NT2/D1 (cell line): ENCODE results near the gene MTRR.

ENCODE experiments used
- YY1 ChIP-seq: IDR thresholded peaks from 2 replicates; pipeline ENCODE4 v1.6.1; 2011; ENCODE audit not compliant: insufficient read length, insufficient read depth
- ZNF274 ChIP-seq: IDR thresholded peaks from 2 replicates; pipeline ENCODE4 v1.6.1; 2011; ENCODE audit warnings: mild to moderate bottlenecking, low read depth, low read length

DNA sequence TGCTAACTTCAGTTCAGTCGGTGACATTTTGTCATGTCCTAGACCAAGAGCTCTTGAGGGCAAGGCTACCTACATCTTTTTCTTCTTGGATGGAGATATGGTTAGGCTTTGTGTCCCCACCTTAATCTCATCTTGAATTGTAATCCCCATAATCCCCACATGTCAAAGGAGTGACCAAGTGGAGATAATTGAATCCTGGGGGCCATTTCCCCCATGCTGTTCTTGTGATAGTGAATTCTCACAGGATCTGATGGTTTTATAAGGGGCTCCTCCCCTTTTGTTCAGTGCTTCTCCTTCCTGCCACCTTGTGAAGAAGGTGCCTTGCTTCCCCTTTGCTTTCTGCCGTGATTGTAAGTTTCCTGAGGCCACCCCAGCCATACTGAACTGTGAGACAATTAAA, 16.0 kb upstream of the MTRR start:
- TF ChIP-seq YY1: no peak
- TF ChIP-seq ZNF274: no peak
